GM18505 (cell line): ENCODE results near the gene GOLGA1.
A peak's percentile ranks its signal among the peaks of the same experiment; 100 is the strongest.

Experiments
- ATAC-seq: cut with Tn5 transposase; IDR thresholded peaks from one replicate; pipeline ENCODE4 v1.9.1; 2021; ENCODE audit not compliant: unreplicated experiment
- POLR2A ChIP-seq: IDR thresholded peaks from 4 replicates; pipeline ENCODE4 v1.6.1; 2011; ENCODE audit warnings: borderline replicate concordance; ENCODE audit not compliant: insufficient read depth, insufficient read length; ENCODE audit errors: extremely low read depth

GOLGA1 gene

DNA sequence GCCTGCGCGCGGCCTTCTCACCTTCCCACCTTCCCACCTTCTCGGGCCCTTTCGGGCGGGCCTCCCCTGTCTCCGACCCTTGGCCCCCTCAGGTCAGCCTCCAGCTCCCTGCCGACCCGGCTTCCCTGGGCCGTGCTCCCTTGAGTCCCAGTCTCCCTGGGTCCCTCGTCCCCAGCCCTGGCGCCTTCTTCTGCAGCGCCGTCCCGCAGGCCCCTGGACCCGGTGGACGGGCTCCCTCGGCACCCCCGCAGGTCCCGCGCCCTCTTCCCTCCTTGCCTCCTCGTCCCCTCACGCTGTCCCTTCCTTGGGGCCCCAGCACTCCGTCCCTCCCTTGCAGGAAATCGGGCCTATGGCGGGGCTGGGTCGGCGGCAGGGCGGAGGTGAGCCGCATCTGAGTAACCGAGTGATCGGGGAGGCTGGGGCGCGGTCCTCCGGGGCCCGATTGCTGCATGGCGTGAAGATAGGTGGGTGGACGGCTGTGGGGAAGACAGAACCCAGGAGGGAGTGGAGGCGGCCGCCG is 71.4 kb downstream of the GOLGA1 start:
- no peak for ATAC-seq
- TF ChIP-seq POLR2A, result no peak

DNA sequence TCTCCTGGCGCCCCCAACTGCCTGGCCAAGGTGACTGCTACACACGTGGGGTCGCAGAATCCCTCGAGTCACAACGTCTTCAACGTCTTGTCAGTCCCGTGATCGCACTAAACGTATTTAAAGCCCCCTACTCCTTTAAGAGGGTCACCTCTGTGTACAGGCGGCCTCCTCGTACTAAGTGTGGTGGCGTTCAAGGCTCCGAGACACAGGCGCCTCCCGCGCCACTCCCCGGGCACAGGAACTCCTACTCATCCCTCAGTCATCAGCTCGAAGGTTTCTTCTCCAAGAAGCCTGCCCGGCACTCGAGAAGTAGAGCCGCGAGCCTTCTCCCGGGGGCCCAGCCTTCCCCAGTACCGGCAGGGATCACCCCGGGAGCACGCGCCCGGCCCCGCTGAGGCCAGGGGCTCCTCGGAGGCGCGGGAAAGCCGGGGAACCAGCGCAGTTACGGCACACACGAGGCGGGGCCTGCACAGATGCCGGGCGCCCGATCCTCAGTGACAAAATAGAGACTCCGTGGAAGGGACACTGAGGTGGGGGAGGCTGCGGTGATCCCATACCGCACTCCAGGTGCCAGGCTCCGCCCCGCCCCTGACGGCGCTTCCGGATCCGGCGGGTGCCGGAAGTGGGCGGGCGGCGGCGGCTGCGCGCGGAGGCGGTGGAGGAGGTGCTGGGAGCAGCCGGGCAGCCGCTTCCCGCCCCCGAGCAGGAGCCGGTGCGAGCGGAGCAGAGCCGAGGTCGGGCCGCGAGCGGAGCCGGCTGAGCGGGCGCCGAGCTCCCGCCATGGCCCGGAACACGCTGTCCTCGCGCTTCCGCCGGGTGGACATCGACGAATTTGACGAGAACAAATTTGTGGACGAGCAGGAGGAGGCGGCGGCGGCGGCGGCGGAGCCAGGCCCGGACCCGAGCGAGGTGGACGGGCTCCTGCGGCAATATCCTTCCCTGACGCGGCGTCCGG is 72.1 kb downstream of the GOLGA1 start:
- peak; percentile 70 for ATAC-seq
- TF ChIP-seq POLR2A, result peak; percentile 97

DNA sequence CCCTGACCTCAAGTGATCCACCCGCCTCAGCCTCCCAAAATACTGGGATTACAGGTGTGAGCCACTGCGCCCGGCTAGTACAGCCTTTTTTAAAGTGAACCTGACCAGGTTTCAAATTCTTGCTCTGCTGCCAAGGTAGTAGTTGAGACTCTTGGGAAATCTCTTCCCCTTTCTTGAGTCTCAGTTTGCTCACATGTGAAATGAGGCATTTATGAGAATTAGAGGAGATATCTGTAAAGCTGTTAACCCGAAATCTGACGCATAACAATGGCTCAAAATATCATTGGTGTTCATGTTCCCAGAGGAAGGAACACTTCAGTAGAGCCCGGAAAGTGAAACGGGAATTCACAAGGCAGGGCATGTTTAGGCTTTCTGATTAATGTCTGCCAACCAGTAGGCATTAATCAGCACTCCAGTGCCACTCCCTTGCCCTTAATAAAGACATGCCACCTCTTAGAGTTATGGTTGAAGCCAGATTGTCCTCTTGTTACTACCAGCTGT is 77.5 kb downstream of the GOLGA1 start:
- TF ChIP-seq POLR2A, result no peak
- no peak for ATAC-seq

DNA sequence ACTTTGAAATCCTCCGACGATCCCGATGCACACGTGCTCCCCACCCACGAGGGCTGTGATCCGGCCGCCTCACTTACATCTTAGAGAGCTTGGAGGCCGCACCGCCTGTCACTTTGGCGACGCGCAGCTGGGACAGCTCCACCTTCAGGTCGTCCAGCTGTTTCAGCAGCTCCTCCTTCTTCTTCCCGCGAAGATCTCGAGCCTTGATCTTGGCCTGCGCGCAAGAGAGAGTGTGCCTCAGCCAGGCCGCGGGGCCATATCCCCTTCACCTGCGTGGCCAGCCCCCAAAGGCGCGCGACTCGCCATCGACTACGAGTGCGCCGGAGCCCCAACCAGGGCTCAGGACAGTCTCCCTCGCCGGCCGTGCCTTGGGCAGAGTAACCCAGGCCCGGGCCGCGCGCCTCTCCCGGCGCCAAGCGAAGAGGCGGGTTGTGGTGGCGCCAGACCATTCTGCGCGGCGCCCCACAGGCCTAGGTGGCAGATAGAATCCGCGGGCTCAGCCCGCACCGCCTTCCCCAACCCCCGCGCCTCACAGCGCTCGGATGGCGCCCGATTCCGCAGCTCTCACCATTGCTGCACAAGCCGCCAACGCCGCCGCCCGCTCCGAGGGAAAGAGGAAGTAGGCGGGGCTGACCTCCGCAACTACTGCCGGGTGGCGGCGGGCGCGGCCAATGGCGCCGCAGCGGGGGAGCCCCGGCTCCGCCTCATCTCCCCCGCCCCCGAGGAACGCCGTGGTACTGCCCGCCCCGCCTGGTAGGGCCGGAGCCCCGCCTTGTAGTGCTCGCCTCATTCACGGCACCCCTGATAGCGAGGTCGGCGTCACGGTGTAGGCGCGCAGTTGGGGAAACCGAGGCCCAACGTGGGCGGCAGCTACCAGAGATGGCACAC is 79.3 kb downstream of the GOLGA1 start, which contains the start of the genes ARPC5L and RPL35:
ARPC5L (plus strand) TSS at position 789 of the 888 bp plus-strand sequence. CDS start 7,161 bp downstream, outside the sequence.
RPL35 (minus strand) TSS at position 616 of the 888 bp plus-strand sequence; CDS start at position 571, 45 bp downstream.
- peak; percentile 94 for TF ChIP-seq POLR2A
- ATAC-seq, result peak; percentile 90

DNA sequence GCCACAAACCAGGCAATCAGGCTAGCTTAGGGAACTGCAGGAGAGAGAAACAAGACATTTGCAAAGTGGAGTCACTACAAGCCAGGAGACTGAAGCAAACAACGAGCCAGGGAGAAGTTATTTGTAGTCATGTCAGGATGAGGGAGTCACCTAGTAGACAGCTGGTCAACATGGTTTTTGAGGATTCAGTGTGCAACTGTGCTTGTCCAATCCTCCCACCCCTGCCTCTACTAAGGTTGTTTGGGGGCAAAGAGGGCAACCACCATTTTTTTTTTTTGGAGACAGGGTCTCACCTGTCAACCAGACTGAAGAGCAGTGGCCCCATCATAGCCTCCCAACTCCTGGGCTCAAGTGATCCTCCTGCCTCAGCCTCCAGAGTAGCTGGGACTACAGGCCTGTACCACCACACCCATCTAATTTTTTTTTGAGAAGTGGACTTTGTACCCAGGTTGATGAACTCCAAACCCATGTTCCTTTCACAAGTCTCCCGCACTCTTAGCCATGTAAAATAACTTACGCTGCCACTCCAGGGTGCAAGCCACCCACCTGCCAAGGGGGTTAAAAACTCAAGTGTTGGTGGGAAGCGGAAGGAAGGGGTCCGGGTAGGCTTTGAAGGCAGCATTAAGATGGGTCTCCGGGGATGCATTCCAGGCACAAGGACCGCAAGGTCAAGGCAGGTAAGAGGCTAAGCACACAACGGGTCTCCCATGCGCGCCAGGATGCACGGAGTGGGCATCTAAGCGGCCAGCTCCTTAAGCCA is 80.1 kb downstream of the GOLGA1 start:
- TF ChIP-seq POLR2A, result no peak
- ATAC-seq, result no peak

DNA sequence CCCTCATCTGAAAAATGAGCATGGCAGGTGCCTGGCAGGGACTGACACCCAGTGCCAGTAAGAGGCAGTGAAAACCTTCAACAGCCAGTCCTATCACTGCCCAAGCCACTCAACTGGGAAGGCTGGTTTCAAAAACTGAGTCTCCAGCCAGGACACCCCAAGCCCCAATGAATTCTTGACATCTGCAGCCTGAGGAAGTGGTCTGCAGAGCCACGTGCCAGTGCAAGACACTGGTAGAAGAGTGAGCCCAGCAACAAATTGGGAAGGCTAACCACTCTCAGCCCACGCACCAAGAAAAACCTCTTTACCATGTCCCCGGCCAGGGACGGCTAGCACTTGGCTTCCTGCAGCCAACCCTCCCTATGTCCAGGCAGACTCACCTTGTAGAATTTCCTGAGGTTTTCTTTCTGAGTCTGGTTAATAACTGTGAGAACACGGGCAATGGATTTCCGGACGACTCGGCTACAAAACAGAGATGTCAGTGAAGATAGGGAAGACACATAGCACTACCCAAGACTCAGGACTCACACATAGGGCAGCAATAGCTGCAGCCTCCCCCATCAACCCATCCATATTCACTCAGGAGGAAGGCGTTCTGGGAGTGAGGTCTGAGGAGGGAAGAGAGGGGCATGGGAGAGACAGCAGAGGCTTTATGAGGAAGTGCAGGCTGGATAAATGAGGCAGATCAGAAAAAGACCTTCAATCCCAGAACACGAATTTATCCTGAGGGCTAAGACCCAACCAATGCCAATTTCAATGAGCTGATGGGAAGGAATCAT is 80.9 kb downstream of the GOLGA1 start:
- TF ChIP-seq POLR2A, result peak; percentile 0
- no peak for ATAC-seq

DNA sequence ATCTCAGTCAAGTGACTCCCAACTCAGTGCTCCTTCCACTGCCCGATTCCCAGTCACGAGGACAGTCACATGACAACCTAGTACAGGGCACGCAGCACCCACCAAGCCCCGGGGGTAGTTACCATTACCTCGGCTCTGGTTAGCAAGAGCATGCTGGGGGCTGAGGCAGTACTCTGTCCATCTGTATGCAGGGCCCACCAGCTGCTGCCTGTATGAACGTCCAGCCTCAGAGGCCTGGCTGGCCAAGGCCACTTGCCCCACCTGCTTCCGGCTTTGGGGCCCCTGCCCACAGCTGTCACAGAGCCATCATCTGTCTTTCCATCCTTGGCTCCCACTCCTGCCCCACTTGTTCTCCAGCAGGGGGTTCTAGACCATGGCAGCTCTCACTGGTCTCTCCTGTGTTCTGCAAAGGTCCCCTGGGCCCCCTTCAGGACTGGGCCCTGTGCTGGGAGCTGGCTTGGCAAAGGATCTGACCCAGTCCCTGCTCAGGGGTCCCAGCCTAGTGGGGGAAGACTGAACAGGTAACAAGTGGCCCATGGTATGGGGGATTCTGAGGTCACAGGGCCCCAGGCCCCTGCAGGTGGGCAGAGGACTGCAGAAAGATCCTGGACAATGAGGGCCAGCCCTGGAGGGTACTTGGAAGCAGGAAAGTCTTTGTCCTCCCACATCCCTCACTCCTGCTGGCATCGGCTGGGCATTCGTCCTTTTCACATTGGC is 82.4 kb downstream of the GOLGA1 start:
- no peak for ATAC-seq
- no peak for TF ChIP-seq POLR2A

DNA sequence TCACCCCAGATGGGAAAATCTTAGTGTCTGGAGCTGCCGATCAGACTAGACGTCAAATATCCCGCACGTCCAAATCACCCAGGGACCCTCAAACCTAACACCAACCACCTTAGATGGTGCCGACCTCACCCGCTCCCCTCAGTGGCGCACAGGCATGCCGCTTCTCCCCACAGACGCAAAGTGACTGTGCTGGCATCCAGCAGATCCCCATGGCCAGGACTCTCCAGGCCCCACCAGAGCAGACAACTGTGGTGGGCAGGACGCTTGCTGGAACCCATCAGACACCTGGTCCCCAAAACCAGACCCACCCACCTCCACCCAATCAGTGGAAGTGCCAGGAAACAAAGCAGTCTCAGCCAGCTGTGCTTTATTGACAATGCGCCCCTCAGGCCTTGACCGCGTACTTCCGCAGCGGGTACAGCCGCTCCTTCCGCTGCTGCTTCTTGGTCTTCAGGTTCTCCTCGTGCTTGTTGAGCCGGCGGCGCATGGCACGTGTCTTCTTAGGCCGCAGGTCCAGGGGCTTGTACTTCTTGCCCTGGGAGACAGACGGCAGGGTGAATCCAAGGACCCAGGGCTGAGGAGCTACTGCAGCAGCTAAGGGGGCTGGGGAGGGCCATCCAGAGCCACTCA is 83.2 kb downstream of the GOLGA1 start:
- no peak for TF ChIP-seq POLR2A
- ATAC-seq, result no peak

DNA sequence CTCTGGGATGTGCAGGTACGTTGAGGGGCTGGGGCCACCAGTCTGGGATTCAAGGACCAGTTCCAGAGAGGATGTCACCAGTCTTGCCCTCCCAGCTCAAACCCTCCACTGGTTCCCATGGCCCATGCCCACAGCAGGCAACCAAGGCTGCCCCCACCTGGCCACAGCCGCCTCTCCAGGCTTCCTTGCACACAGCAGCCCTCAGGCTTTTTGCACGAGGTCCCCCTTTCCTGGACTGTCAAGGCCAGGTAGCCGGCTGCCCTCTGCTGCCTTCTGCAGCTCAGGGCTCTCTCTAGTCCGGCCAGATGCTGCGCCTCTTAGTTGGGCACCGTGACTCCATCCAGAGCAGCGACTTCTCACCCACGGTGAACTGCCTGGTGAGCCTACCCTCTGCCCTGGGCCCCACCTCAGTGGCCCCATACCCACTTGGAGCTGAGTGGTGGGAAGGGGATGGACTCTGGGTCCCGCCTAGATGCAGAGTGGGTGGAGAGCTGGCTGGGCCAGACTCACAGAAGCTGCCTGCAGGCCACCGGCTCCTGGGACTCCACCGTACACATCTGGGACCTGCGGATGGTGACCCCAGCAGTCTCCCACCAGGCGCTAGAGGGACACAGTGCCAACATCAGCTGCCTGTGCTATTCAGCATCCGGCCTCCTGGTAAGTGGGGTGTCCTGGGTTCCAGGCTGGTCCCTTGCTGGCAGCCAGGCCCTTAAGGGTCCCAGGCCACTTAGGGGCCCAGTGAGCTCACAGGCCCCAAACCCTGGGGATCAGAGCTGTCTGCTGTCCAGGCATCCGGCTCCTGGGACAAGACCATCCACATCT is 84.7 kb downstream of the GOLGA1 start:
- no peak for ATAC-seq
- TF ChIP-seq POLR2A, result no peak

DNA sequence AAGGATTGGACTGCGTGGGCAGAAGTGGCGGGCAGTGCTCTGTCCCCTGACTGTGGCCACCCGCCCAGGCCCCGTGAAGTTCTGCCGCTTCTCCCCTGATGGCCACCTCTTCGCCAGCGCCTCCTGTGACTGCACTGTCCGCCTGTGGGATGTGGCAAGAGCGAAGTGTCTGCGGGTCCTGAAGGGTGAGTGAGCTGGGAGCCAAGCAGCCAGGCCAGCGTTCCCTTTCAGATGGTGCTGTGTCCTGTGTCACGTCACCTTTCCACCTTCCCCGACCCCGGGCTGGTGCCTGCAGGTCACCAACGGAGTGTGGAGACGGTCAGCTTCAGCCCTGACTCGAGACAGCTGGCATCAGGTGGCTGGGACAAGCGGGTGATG is 85.3 kb downstream of the GOLGA1 start:
- ATAC-seq, result no peak
- TF ChIP-seq POLR2A, result no peak
